Endodermal cell (in vitro differentiated cells): Measurements from ENCODE around the gene GALNT18. TPM values are rescaled to one million over a fixed set of nuclear protein-coding genes. Genes with fewer than 3 reads are reported as not detected.
A peak's percentile ranks its signal among the peaks of the same experiment; 100 is the strongest.

ENCODE experiments used
- DNase-seq: peaks from one replicate; pipeline ENCODE4 v3.0.0-alpha.2; 2017
- H3K27ac ChIP-seq: 2 replicates; pipeline ENCODE4 v1.5.1; 2013; ENCODE audit warnings: mild to moderate bottlenecking, low read depth, low read length, moderate library complexity
- H3K27me3 ChIP-seq: 2 replicates; pipeline ENCODE4 v1.6.1; 2013; ENCODE audit warnings: mild to moderate bottlenecking, low read length, moderate library complexity; ENCODE audit not compliant: insufficient read depth, control insufficient read depth, poor library complexity, severe bottlenecking
- H3K36me3 ChIP-seq: 2 replicates; pipeline ENCODE4 v1.7.0; 2013; ENCODE audit warnings: mild to moderate bottlenecking, low read length, moderate library complexity; ENCODE audit not compliant: control insufficient read depth, insufficient read depth
- H3K4me1 ChIP-seq: one replicate; pipeline ENCODE4 v1.7.0; 2013; ENCODE audit warnings: low read length; ENCODE audit not compliant: control insufficient read depth, insufficient read depth
- H3K4me3 ChIP-seq: 2 replicates; pipeline ENCODE4 v1.5.1; 2013; ENCODE audit warnings: mild to moderate bottlenecking, low read length, moderate library complexity
- H3K9ac ChIP-seq: 2 replicates; pipeline ENCODE4 v1.6.1; 2013; ENCODE audit warnings: mild to moderate bottlenecking, low read length, moderate library complexity; ENCODE audit not compliant: poor library complexity, severe bottlenecking; ENCODE audit errors: extremely low read depth
- H3K9me3 ChIP-seq: 2 replicates; pipeline ENCODE4 v1.6.1; 2013; ENCODE audit warnings: mild to moderate bottlenecking, low read length, moderate library complexity; ENCODE audit not compliant: control insufficient read depth
- H3K27ac Mint-ChIP-seq: 2 replicates; pipeline ENCODE4 v1.8.0; 2020; ENCODE audit warnings: mixed read lengths
- H3K27me3 Mint-ChIP-seq: 2 replicates; pipeline ENCODE4 v1.8.0; 2021; ENCODE audit warnings: mild to moderate bottlenecking, mixed read lengths; ENCODE audit not compliant: insufficient read depth
- H3K36me3 Mint-ChIP-seq: 2 replicates; pipeline ENCODE4 v1.8.0; 2020; ENCODE audit warnings: low read depth, mixed read lengths
- H3K4me1 Mint-ChIP-seq: 2 replicates; pipeline ENCODE4 v1.8.0; 2020; ENCODE audit warnings: mixed read lengths
- H3K4me3 Mint-ChIP-seq: 2 replicates; pipeline ENCODE4 v1.8.0; 2020; ENCODE audit warnings: mild to moderate bottlenecking, moderate library complexity, mixed read lengths
- H3K9me3 Mint-ChIP-seq: 2 replicates; pipeline ENCODE4 v1.8.0; 2020; ENCODE audit warnings: mild to moderate bottlenecking, mixed read lengths
- WGBS, 2 experiments: methylation state at CpG; one replicate each; pipeline versions ENCODE4 v1.1.5 to v1.1.7; 2013; ENCODE audit warnings: missing lambda C conversion rate in 2 of 2, mixed read lengths in 1 of 2; ENCODE audit not compliant: insufficient coverage in 1 of 2, insufficient read length in 1 of 2; 5-methylcytosine and 5-hydroxymethylcytosine counted together
- total RNA-seq, 2 donors: library from RNA; stranded (reverse); fragmentation: NEBNext Ultra II Directional in 1 of 2; extraction: Animal tissue kit (Norgen Biotek cat#: 25700) in 1 of 2; gene quantifications; 2 replicates in 1 of 2; 3 replicates in 1 of 2; pipeline ENCODE4 v1.2.1, GENCODE V29; 2021
- TF ChIP-seq, protein P1 (sequence below): fragments of 200-600 bp; sonication (generic); conservative IDR thresholded peaks from 2 replicates; pipeline ENCODE4 v1.5.0; 2021; ENCODE audit warnings: antibody characterized with exemption, mild to moderate bottlenecking

GALNT18 gene
- total RNA-seq, 2 donors from 2014 or later, result 5.1 to 9.9 TPM

- Mint-ChIP-seq H3K27me3 (peaks cover 4% of the 10 kb centered on the region), H3K9me3 (no peaks in the 10 kb centered on the region), H3K4me3 (no peak overlapping the region), H3K36me3 (no peaks in the 10 kb centered on the region), H3K4me1 (no peaks in the 10 kb centered on the region), H3K27ac (no peak overlapping the region)
- no peaks in the 10 kb centered on the region for H3K4me1 ChIP-seq
- no peak overlapping the region for H3K4me3 ChIP-seq
- no peaks in the 10 kb centered on the region for H3K9me3 ChIP-seq
- H3K27ac ChIP-seq, result no peak overlapping the region
- no peak overlapping the region for H3K9ac ChIP-seq
- DNase-seq, result no peak
- 90 to 100% methylated on average over 2 to 6 of the region's 6 CpGs for WGBS, 2 experiments
- H3K27me3 ChIP-seq, result no peaks in the 10 kb centered on the region
- TF ChIP-seq, protein P1, sequence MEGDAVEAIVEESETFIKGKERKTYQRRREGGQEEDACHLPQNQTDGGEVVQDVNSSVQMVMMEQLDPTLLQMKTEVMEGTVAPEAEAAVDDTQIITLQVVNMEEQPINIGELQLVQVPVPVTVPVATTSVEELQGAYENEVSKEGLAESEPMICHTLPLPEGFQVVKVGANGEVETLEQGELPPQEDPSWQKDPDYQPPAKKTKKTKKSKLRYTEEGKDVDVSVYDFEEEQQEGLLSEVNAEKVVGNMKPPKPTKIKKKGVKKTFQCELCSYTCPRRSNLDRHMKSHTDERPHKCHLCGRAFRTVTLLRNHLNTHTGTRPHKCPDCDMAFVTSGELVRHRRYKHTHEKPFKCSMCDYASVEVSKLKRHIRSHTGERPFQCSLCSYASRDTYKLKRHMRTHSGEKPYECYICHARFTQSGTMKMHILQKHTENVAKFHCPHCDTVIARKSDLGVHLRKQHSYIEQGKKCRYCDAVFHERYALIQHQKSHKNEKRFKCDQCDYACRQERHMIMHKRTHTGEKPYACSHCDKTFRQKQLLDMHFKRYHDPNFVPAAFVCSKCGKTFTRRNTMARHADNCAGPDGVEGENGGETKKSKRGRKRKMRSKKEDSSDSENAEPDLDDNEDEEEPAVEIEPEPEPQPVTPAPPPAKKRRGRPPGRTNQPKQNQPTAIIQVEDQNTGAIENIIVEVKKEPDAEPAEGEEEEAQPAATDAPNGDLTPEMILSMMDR, result no peak
- no peaks in the 10 kb centered on the region for H3K36me3 ChIP-seq
Measured at GRCh38 chr11:11512090-11512489, 109.7 kb downstream of the GALNT18 start.

DNA sequence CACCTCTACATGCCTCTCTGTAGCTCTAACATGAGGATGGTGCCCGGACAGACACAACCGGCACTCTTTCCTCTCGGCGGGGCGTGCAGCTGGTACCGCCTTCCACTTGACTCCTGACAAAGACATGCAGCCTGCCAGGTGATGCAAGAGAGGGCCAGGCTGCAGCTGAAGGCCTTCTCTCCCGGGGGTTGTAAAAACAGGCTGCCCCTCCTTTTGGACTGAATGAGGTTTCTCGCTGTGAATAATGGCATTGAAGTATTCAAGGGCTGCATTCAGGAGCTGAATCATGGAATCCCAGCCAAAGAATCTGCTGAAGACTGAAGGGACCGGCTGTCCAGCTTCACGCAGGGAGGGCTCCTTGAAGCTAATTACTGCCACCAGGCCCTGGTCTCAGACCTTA is 110.9 kb downstream of the GALNT18 start:
- H3K9ac ChIP-seq, result no peak overlapping the region
- no peak for DNase-seq
- Mint-ChIP-seq H3K9me3 (no peaks in the 10 kb centered on the region), H3K4me3 (no peak overlapping the region), H3K4me1 (no peaks in the 10 kb centered on the region), H3K36me3 (no peaks in the 10 kb centered on the region), H3K27me3 (peaks cover 4% of the 10 kb centered on the region), H3K27ac (no peak overlapping the region)
- no peaks in the 10 kb centered on the region for H3K4me1 ChIP-seq
- no peaks in the 10 kb centered on the region for H3K36me3 ChIP-seq
- H3K27me3 ChIP-seq, result no peaks in the 10 kb centered on the region
- TF ChIP-seq, protein P1, result no peak
- 55 to 89% methylated on average over 4 to 10 of the region's 10 CpGs for WGBS, 2 experiments
- H3K9me3 ChIP-seq, result no peaks in the 10 kb centered on the region
- H3K27ac ChIP-seq, result peak overlapping the region; percentile 41
- H3K4me3 ChIP-seq, result no peak overlapping the region

- Histone ChIP-seq H3K4me1 (no peaks in the 10 kb centered on the region), H3K36me3 (no peaks in the 10 kb centered on the region), H3K9ac (no peak overlapping the region), H3K9me3 (no peaks in the 10 kb centered on the region), H3K27ac (no peak overlapping the region), H3K27me3 (no peaks in the 10 kb centered on the region), H3K4me3 (no peak overlapping the region)
- Mint-ChIP-seq H3K4me3 (no peak overlapping the region), H3K9me3 (no peaks in the 10 kb centered on the region), H3K27me3 (peaks cover 10% of the 10 kb centered on the region), H3K4me1 (peaks cover 15% of the 10 kb centered on the region), H3K36me3 (no peaks in the 10 kb centered on the region), H3K27ac (no peak overlapping the region)
- TF ChIP-seq, protein P1, result no peak
- WGBS, 2 experiments, result 87 to 100% methylated on average over 1 to 3 of the region's 3 CpGs
- no peak for DNase-seq
Measured at GRCh38 chr11:11505692-11506091, 116.1 kb downstream of the GALNT18 start.
